ACC112 (cell line): ENCODE measurements around the gene NTM.

Experiments
- H2AFZ ChIP-seq: fragments of 200-600 bp; sonication (generic); one replicate; pipeline ENCODE4 v1.6.0; 2017; ENCODE audit warnings: antibody characterized with exemption, low read length; ENCODE audit not compliant: unreplicated experiment
- H3K27ac ChIP-seq: fragments of 200-600 bp; sonication (generic); 2 replicates; pipeline ENCODE4 v1.5.1; 2014; ENCODE audit warnings: low read depth, mild to moderate bottlenecking, antibody characterized with exemption, low read length, moderate library complexity
- H3K27me3 ChIP-seq: fragments of 200-600 bp; sonication (generic); 2 replicates; pipeline ENCODE4 v1.6.1; 2014; ENCODE audit warnings: mild to moderate bottlenecking, antibody characterized with exemption, low read length, moderate library complexity, mixed read lengths; ENCODE audit not compliant: insufficient read depth
- H3K36me3 ChIP-seq: fragments of 200-600 bp; sonication (generic); 2 replicates; pipeline ENCODE4 v1.6.1; 2016; ENCODE audit warnings: mild to moderate bottlenecking, antibody characterized with exemption, low read length, moderate library complexity, mixed read lengths; ENCODE audit not compliant: insufficient read depth
- H3K4me1 ChIP-seq: fragments of 200-600 bp; sonication (generic); one replicate; pipeline ENCODE4 v1.6.1; 2016; ENCODE audit warnings: low read length, mixed read lengths; ENCODE audit not compliant: insufficient read depth, unreplicated experiment, control insufficient read depth
- H3K4me3 ChIP-seq: fragments of 200-600 bp; sonication (generic); 2 replicates; pipeline ENCODE4 v1.5.1; 2014; ENCODE audit warnings: mild to moderate bottlenecking, low read depth, low read length
- H3K79me2 ChIP-seq: fragments of 200-600 bp; sonication (generic); one replicate; pipeline ENCODE4 v1.6.0; 2016; ENCODE audit warnings: low read length; ENCODE audit not compliant: control insufficient read depth, unreplicated experiment, insufficient read depth

The NTM gene

GRCh38 chr11:131654849-131655248, 284.4 kb downstream of the NTM start:
- Histone ChIP-seq H3K27me3 (peaks cover 10% of the 10 kb centered on the region), H3K4me1 (no peaks in the 10 kb centered on the region), H2AFZ (no peak overlapping the region), H3K4me3 (no peak overlapping the region), H3K36me3 (no peaks in the 10 kb centered on the region), H3K27ac (no peak overlapping the region), H3K79me2 (no peaks in the 10 kb centered on the region)

GRCh38 chr11:131656179-131656838, 285.9 kb downstream of the NTM start:
- Histone ChIP-seq H2AFZ (no peak overlapping the region), H3K79me2 (no peaks in the 10 kb centered on the region), H3K4me3 (no peak overlapping the region), H3K4me1 (no peaks in the 10 kb centered on the region), H3K27ac (no peak overlapping the region), H3K36me3 (no peaks in the 10 kb centered on the region), H3K27me3 (peaks cover 22% of the 10 kb centered on the region)

GRCh38 chr11:131656839-131657211, 286.4 kb downstream of the NTM start:
- Histone ChIP-seq H3K79me2 (no peaks in the 10 kb centered on the region), H3K4me3 (no peak overlapping the region), H3K36me3 (no peaks in the 10 kb centered on the region), H2AFZ (no peak overlapping the region), H3K27me3 (peaks cover 24% of the 10 kb centered on the region), H3K27ac (no peak overlapping the region), H3K4me1 (no peaks in the 10 kb centered on the region)

GRCh38 chr11:131658414-131658813, 288.0 kb downstream of the NTM start:
- Histone ChIP-seq H3K4me3 (no peak overlapping the region), H3K36me3 (no peaks in the 10 kb centered on the region), H3K4me1 (no peaks in the 10 kb centered on the region), H3K27me3 (peaks cover 30% of the 10 kb centered on the region), H3K79me2 (no peaks in the 10 kb centered on the region), H3K27ac (no peak overlapping the region), H2AFZ (no peak overlapping the region)

- Histone ChIP-seq H3K4me3 (no peak overlapping the region), H3K79me2 (no peaks in the 10 kb centered on the region), H3K36me3 (no peaks in the 10 kb centered on the region), H3K27ac (no peak overlapping the region), H2AFZ (no peak overlapping the region), H3K27me3 (peaks cover 30% of the 10 kb centered on the region), H3K4me1 (no peaks in the 10 kb centered on the region)
These were observed 288.5 kb downstream of the NTM start for GRCh38 chr11:131658952-131659351.

GRCh38 chr11:131659931-131660330, 289.5 kb downstream of the NTM start:
- H2AFZ ChIP-seq = no peak overlapping the region
- no peaks in the 10 kb centered on the region for H3K4me1 ChIP-seq
- H3K4me3 ChIP-seq = no peak overlapping the region
- no peak overlapping the region for H3K27ac ChIP-seq
- H3K36me3 ChIP-seq = no peaks in the 10 kb centered on the region
- H3K27me3 ChIP-seq = peaks cover 30% of the 10 kb centered on the region
- H3K79me2 ChIP-seq = no peaks in the 10 kb centered on the region

- Histone ChIP-seq H3K4me1 (no peaks in the 10 kb centered on the region), H3K27me3 (peaks cover 30% of the 10 kb centered on the region), H3K36me3 (no peaks in the 10 kb centered on the region), H3K27ac (no peak overlapping the region), H2AFZ (no peak overlapping the region), H3K79me2 (no peaks in the 10 kb centered on the region), H3K4me3 (no peak overlapping the region)
These were observed 290.7 kb downstream of the NTM start for GRCh38 chr11:131661132-131661531.

GRCh38 chr11:131662317-131662972, 292.0 kb downstream of the NTM start:
- Histone ChIP-seq H3K27ac (no peak overlapping the region), H3K4me3 (no peak overlapping the region), H3K27me3 (peaks cover 34% of the 10 kb centered on the region), H2AFZ (no peak overlapping the region), H3K79me2 (no peaks in the 10 kb centered on the region), H3K4me1 (no peaks in the 10 kb centered on the region), H3K36me3 (no peaks in the 10 kb centered on the region)

GRCh38 chr11:131662993-131663392, 292.6 kb downstream of the NTM start:
- no peaks in the 10 kb centered on the region for H3K4me1 ChIP-seq
- no peak overlapping the region for H2AFZ ChIP-seq
- no peaks in the 10 kb centered on the region for H3K36me3 ChIP-seq
- H3K27ac ChIP-seq = no peak overlapping the region
- peaks cover 34% of the 10 kb centered on the region for H3K27me3 ChIP-seq
- H3K4me3 ChIP-seq = no peak overlapping the region
- no peaks in the 10 kb centered on the region for H3K79me2 ChIP-seq

GRCh38 chr11:131663405-131664200, 293.2 kb downstream of the NTM start:
- H3K36me3 ChIP-seq = no peaks in the 10 kb centered on the region
- no peak overlapping the region for H2AFZ ChIP-seq
- H3K27me3 ChIP-seq = peaks cover 34% of the 10 kb centered on the region
- no peaks in the 10 kb centered on the region for H3K4me1 ChIP-seq
- H3K4me3 ChIP-seq = no peak overlapping the region
- H3K79me2 ChIP-seq = no peaks in the 10 kb centered on the region
- H3K27ac ChIP-seq = no peak overlapping the region
